OCI-LY3 (cell line): ENCODE results near the gene RAD51B.
"Not testable (repeated sequence)": the region's sequence is repeated elsewhere in the genome, so short reads cannot be mapped to it uniquely, and the experiment has no call there.

Experiments
- H2AFZ ChIP-seq: fragments of 200-600, 300-600 bp; shearing (Covaris generic); 2 replicates; pipeline ENCODE4 v1.6.0; 2014; ENCODE audit warnings: antibody characterized with exemption, low read depth, low read length
- H3K27ac ChIP-seq: fragments of 200-600, 300-600 bp; sonication (generic); 2 replicates; pipeline ENCODE4 v1.5.1; 2014; ENCODE audit warnings: mild to moderate bottlenecking, low read length, moderate library complexity, mixed read lengths
- H3K27me3 ChIP-seq: fragments of 200-600, 300-600 bp; sonication (generic); 2 replicates; pipeline ENCODE4 v1.6.1; 2014; ENCODE audit warnings: low read depth, low read length, mixed read lengths
- H3K36me3 ChIP-seq: fragments of 200-600, 300-600 bp; sonication (generic); replicated peaks from 2 replicates; pipeline ENCODE3; 2014; ENCODE audit warnings: low read depth, low read length, mixed read lengths
- H3K4me1 ChIP-seq: fragments of 300-600, 200-600 bp; sonication (generic); 2 replicates; pipeline ENCODE4 v1.6.1; 2014; ENCODE audit warnings: low read length, mixed read lengths
- H3K4me2 ChIP-seq: fragments of 200-600, 300-600 bp; sonication (generic); 2 replicates; pipeline ENCODE4 v1.6.1; 2014; ENCODE audit warnings: low read length, mixed read lengths
- H3K4me3 ChIP-seq: fragments of 300-600, 200-600 bp; sonication (generic); 2 replicates; pipeline ENCODE4 v1.5.1; 2014; ENCODE audit warnings: antibody characterized with exemption, mild to moderate bottlenecking, low read length, moderate library complexity
- H3K79me2 ChIP-seq: fragments of 300-600, 200-600 bp; shearing (Covaris generic); 2 replicates; pipeline ENCODE4 v1.6.1; 2014; ENCODE audit warnings: mild to moderate bottlenecking, low read length, mixed read lengths
- H3K9ac ChIP-seq: fragments of 300-600, 200-600 bp; shearing (Covaris generic); 2 replicates; pipeline ENCODE4 v1.6.0; 2014; ENCODE audit warnings: mild to moderate bottlenecking, low read length, moderate library complexity
- H3K9me3 ChIP-seq: fragments of 200-600, 300-600 bp; shearing (Covaris generic); 2 replicates; pipeline ENCODE4 v1.6.1; 2014; ENCODE audit warnings: low read length, mixed read lengths; ENCODE audit not compliant: insufficient read depth
- H4K20me1 ChIP-seq: fragments of 200-600, 300-600 bp; sonication (generic); 2 replicates; pipeline ENCODE4 v1.6.1; 2016; ENCODE audit warnings: low read length, mixed read lengths; ENCODE audit not compliant: insufficient read depth
- EZH2phosphoT487 ChIP-seq: fragments of 200-600 bp; shearing (Covaris generic); IDR thresholded peaks from 2 replicates; pipeline ENCODE4 v1.6.1; 2018; ENCODE audit warnings: antibody characterized with exemption, mixed run types, low read depth
- TF ChIP-seq, protein P1 (sequence below): fragments of 200-600, 300-600 bp; sonication (generic); IDR thresholded peaks from 2 replicates; pipeline ENCODE4 v1.5.1; 2014; ENCODE audit warnings: antibody characterized with exemption, low read length, low read depth

Gene RAD51B

DNA sequence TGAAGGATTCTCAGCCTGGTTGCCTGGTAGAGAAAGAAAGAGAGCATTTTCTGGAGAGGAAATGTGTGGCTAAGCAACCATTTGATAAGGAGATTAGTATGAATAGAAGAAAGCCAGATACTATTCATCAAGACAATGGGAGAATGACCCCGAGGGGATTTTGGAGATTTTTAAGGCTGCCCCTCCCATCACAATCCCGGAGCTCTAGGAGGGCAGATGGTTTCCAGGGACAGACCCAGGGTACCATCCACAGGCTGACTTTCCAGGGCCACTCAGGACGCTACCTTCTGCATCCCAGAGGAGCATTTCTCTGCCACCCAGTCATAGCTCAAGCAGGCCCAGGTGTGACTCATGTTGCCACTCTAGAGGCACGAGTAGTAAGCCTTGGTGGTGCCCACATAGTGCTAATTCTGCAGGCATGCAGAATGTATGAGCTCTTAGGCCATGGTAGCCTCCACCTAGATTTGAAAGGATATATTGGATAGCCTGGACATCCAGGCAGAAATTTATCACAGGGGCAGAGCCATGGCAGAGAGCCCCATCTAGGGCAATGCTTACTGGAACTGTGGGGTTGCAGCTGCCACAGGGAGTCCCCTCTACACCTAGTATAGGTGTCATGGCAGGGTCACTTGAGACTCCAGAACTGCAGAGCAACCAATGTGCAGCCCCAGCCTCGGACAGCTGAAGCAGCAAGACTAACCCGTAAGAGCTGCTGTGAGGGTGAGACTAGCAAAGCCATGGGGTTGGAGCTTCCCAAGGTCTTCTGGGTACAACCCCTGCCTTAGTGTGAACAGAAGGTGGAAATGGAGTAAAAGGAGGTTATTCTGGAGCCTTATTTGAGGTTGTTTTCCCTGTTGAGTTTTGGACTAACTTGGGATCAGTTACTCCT is 607.3 kb downstream of the RAD51B start:
- Histone ChIP-seq H3K79me2 (no peaks in the 10 kb centered on the region), H3K27me3 (no peaks in the 10 kb centered on the region), H3K4me2 (no peak overlapping the region), H4K20me1 (no peaks in the 10 kb centered on the region), H3K27ac (no peak overlapping the region), H2AFZ (no peak overlapping the region), H3K9me3 (no peaks in the 10 kb centered on the region), H3K4me3 (no peak overlapping the region), H3K36me3 (no peaks in the 10 kb centered on the region), H3K4me1 (no peaks in the 10 kb centered on the region), H3K9ac (no peak overlapping the region)
- TF ChIP-seq, protein P1, sequence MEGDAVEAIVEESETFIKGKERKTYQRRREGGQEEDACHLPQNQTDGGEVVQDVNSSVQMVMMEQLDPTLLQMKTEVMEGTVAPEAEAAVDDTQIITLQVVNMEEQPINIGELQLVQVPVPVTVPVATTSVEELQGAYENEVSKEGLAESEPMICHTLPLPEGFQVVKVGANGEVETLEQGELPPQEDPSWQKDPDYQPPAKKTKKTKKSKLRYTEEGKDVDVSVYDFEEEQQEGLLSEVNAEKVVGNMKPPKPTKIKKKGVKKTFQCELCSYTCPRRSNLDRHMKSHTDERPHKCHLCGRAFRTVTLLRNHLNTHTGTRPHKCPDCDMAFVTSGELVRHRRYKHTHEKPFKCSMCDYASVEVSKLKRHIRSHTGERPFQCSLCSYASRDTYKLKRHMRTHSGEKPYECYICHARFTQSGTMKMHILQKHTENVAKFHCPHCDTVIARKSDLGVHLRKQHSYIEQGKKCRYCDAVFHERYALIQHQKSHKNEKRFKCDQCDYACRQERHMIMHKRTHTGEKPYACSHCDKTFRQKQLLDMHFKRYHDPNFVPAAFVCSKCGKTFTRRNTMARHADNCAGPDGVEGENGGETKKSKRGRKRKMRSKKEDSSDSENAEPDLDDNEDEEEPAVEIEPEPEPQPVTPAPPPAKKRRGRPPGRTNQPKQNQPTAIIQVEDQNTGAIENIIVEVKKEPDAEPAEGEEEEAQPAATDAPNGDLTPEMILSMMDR: no peak
- TF ChIP-seq EZH2phosphoT487: no peak

DNA sequence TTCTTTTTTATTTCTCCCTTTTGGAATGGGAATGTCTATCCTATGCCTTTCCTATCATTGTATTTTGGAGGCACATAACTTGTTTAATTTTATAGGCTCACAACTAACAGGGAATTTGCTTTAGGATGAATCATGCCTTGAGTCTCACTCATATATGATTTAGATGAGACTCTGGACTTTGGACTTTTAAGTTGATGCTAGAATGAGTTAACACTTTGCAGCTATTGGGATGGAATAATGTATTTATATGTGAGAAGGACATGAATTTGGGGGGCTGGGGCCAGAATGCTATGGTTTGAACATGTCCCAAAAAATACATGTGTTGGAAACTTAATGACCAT is 607.9 kb downstream of the RAD51B start:
- H3K4me3 ChIP-seq: no peak overlapping the region

DNA sequence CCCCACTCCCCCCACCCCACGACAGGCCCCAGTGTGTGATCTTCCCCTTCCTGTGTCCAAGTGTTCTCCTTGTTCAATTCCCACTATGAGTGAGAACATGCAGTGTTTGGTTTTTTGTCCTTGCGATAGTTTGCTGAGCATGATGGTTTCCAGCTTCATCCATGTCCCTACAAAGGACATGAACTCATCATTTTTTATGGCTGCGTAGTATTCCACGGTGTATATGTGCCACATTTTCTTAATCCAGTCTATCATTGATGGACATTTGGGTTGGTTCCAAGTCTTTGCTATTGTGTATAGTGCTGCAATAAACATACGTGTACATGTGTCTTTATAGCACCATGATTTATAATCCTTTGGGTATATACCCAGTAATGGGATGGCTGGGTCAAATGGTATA is 609.3 kb downstream of the RAD51B start:
- not testable (repeated sequence) for H3K79me2 ChIP-seq, H3K9me3 ChIP-seq, H2AFZ ChIP-seq, H3K4me3 ChIP-seq, H3K4me1 ChIP-seq, H3K27me3 ChIP-seq, H3K27ac ChIP-seq, H3K4me2 ChIP-seq, H3K9ac ChIP-seq, H3K36me3 ChIP-seq, H4K20me1 ChIP-seq

More for the DNA sequence above, 607.9 kb downstream of the RAD51B start:
- Histone ChIP-seq H2AFZ (no peak overlapping the region), H3K9me3 (no peaks in the 10 kb centered on the region), H3K27ac (no peak overlapping the region), H3K79me2 (no peaks in the 10 kb centered on the region), H4K20me1 (no peaks in the 10 kb centered on the region), H3K27me3 (no peaks in the 10 kb centered on the region), H3K4me2 (no peak overlapping the region), H3K4me1 (no peaks in the 10 kb centered on the region), H3K9ac (no peak overlapping the region), H3K36me3 (no peaks in the 10 kb centered on the region)
- TF ChIP-seq, protein P1: no peak
- no peak for TF ChIP-seq EZH2phosphoT487

DNA sequence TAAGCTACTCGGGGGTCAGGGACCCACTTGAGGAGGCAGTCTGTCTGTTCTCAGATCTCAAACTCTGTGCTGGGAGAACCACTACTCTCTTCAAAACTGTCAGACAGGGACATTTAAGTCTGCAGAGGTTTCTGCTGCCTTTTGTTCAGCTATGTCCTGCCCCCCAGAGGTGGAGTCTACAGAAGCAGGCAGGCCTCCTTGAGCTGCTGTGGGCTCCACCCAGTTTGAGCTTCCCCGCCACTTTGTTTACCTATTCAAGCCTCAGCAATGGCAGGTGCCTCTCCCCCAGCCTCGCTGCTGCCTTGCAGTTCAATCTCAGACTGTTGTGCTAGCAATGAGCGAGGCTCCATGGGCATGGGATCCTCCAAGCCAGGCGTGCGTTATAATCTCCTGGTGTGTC is 614.6 kb downstream of the RAD51B start:
- H3K9me3 ChIP-seq, H3K4me3 ChIP-seq, H3K36me3 ChIP-seq, H2AFZ ChIP-seq, H3K27me3 ChIP-seq, H3K27ac ChIP-seq, H3K9ac ChIP-seq, H4K20me1 ChIP-seq, H3K4me2 ChIP-seq, H3K4me1 ChIP-seq, H3K79me2 ChIP-seq: not testable (repeated sequence)

DNA sequence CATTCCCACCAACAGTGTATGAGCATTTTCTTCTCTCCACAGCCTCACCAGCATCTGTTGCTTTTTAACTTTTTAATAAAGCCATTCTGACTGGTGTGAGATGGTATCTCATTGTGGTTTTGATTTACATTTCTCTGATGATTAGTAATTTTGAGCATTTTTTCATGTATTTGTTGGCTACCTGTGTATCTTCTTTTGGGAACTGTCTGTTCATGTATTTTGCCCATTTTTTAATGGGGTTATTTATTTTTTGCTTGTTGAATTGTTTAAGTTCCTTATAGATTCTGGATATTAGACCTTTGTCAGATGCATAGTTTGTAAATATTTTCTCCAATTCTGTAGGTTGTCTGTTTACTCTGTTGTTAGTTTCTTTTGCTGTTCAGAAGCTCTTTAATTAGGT is 616.1 kb downstream of the RAD51B start:
- H3K4me3 ChIP-seq, H3K27ac ChIP-seq, H3K79me2 ChIP-seq, H3K4me2 ChIP-seq, H3K9ac ChIP-seq, H3K9me3 ChIP-seq, H3K27me3 ChIP-seq, H4K20me1 ChIP-seq, H3K4me1 ChIP-seq, H3K36me3 ChIP-seq, H2AFZ ChIP-seq: not testable (repeated sequence)
